A549 (cell line): ENCODE measurements around the gene PSMB7.

Experiments used
- MAZ ChIP-seq: fragments of 150-350 bp; IDR thresholded peaks from 2 replicates; pipeline ENCODE4 v1.6.1; 2014; ENCODE audit warnings: antibody characterized with exemption, low read depth, low read length, borderline replicate concordance
- POLR2A ChIP-seq: IDR thresholded peaks from 2 replicates; pipeline ENCODE4 v1.6.1; 2012; ENCODE audit warnings: mild to moderate bottlenecking, low read length
- RAD21 ChIP-seq, 2 experiments: fragments of >200 bp in 1 of 2; sonication (Bioruptor Twin) in 1 of 2; formaldehyde crosslinking in 1 of 2; IDR thresholded peaks in 1 of 2; conservative IDR thresholded peaks in 1 of 2; 2 replicates in 1 of 2; 3 replicates in 1 of 2; pipeline ENCODE4 v1.6.1; 2012 to 2018; ENCODE audit warnings: inconsistent platforms in 1 of 2
- RCOR1 ChIP-seq: fragments of 150-350 bp; IDR thresholded peaks from 2 replicates; pipeline ENCODE4 v1.6.1; 2014; ENCODE audit warnings: antibody characterized with exemption, low read length, low read depth
- TF ChIP-seq, protein P1 (sequence below): fragments of >200 bp; sonication (Bioruptor Twin); formaldehyde crosslinking; IDR thresholded peaks from 3 replicates; pipeline ENCODE4 v1.5.1; 2016
- TF ChIP-seq, protein P2 (sequence below): IDR thresholded peaks from 2 replicates; pipeline ENCODE4 v1.6.1; 2012
- TF ChIP-seq, protein P3 (sequence below): fragments of 450-650 bp; IDR thresholded peaks from 2 replicates; pipeline ENCODE4 v1.6.1; 2014; ENCODE audit warnings: antibody characterized with exemption

DNA sequence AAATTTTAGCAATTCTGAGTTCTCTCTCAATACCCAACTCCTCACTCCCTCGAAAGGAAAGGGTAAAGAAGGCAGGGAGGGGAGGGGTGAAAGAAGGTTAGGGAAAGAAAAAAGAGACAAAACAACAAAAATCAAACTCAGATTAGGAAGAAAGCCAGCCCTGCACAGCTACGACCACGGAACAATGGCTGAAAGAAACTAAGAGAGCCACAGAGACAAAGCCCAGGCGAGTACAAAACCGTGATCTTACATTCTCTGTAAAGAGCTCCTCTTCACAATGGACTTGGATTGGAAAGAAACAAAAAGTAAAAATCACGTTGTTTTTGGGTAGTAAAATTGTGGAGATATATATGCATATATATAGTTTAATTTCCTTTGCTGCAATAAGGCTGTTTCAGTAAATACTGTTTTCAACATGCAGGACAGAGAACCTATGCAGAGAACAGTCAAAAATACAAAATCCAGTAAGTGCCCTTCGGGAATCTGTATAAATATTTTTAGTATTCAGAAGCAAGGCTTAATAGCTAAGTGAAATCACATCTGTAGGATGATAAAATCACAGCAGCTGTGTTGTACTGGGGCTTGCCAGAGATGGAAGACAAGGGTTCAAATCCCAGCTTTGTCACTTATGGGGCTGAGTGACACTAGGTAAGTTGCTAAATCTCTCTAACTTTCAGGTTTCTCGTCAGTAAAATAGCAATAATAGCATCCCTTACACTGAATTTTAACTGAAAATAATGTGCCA is 16.9 kb downstream of the PSMB7 start:
- TF ChIP-seq, protein P1, sequence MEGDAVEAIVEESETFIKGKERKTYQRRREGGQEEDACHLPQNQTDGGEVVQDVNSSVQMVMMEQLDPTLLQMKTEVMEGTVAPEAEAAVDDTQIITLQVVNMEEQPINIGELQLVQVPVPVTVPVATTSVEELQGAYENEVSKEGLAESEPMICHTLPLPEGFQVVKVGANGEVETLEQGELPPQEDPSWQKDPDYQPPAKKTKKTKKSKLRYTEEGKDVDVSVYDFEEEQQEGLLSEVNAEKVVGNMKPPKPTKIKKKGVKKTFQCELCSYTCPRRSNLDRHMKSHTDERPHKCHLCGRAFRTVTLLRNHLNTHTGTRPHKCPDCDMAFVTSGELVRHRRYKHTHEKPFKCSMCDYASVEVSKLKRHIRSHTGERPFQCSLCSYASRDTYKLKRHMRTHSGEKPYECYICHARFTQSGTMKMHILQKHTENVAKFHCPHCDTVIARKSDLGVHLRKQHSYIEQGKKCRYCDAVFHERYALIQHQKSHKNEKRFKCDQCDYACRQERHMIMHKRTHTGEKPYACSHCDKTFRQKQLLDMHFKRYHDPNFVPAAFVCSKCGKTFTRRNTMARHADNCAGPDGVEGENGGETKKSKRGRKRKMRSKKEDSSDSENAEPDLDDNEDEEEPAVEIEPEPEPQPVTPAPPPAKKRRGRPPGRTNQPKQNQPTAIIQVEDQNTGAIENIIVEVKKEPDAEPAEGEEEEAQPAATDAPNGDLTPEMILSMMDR = no peak
- TF ChIP-seq, protein P2, sequence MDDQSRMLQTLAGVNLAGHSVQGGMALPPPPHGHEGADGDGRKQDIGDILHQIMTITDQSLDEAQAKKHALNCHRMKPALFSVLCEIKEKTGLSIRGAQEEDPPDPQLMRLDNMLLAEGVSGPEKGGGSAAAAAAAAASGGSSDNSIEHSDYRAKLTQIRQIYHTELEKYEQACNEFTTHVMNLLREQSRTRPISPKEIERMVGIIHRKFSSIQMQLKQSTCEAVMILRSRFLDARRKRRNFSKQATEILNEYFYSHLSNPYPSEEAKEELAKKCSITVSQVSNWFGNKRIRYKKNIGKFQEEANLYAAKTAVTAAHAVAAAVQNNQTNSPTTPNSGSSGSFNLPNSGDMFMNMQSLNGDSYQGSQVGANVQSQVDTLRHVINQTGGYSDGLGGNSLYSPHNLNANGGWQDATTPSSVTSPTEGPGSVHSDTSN = no peak
- no peak for TF ChIP-seq POLR2A
- TF ChIP-seq, protein P3, sequence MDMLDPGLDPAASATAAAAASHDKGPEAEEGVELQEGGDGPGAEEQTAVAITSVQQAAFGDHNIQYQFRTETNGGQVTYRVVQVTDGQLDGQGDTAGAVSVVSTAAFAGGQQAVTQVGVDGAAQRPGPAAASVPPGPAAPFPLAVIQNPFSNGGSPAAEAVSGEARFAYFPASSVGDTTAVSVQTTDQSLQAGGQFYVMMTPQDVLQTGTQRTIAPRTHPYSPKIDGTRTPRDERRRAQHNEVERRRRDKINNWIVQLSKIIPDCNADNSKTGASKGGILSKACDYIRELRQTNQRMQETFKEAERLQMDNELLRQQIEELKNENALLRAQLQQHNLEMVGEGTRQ = no peak
- TF ChIP-seq RAD21 (conservative IDR thresholded peaks at IDR 0.05 in 1 of 2, IDR thresholded peaks at IDR 0.05 in 1 of 2) = no peak
- no peak for TF ChIP-seq RCOR1
- no peak for TF ChIP-seq MAZ
